Measurements from ENCODE around the gene TBC1D5.
"Not testable (repeated sequence)": the region's sequence is repeated elsewhere in the genome, so short reads cannot be mapped to it uniquely, and the experiment has no call there.

TBC1D5 gene

GRCh38 chr3:17717411-17717810 is 25.0 kb downstream of the TBC1D5 start:
- no peak for TF ChIP-seq CTCF (IDR thresholded peaks at IDR 0.05; ENCODE audit: control insufficient read depth, insufficient read depth, low read depth, low read length, missing control alignments)
- no peak overlapping the region for H3K4me3 ChIP-seq (ENCODE audit: control insufficient read depth, low read depth, low read length)
- no peak for DNase-seq (ENCODE audit: low read depth)

GRCh38 chr3:17714473-17714872 is 28.0 kb downstream of the TBC1D5 start:
- H3K4me3 ChIP-seq (ENCODE audit: control insufficient read depth, low read depth, low read length): no peak overlapping the region
- no peak for DNase-seq (ENCODE audit: low read depth)
- no peak for TF ChIP-seq CTCF (IDR thresholded peaks at IDR 0.05; ENCODE audit: control insufficient read depth, insufficient read depth, low read depth, low read length, missing control alignments)

- H3K4me3 ChIP-seq (ENCODE audit: control insufficient read depth, low read depth, low read length): no peak overlapping the region
- DNase-seq (ENCODE audit: low read depth): no peak
- no peak for TF ChIP-seq CTCF (IDR thresholded peaks at IDR 0.05; ENCODE audit: control insufficient read depth, insufficient read depth, low read depth, low read length, missing control alignments)
Measured at GRCh38 chr3:17709236-17709810, 33.1 kb downstream of the TBC1D5 start.

- TF ChIP-seq CTCF (IDR thresholded peaks at IDR 0.05; ENCODE audit: control insufficient read depth, insufficient read depth, low read depth, low read length, missing control alignments): no peak
Measured at GRCh38 chr3:17707813-17708543, 34.5 kb downstream of the TBC1D5 start.

GRCh38 chr3:17705991-17706390 is 36.4 kb downstream of the TBC1D5 start:
- not testable (repeated sequence) for DNase-seq (ENCODE audit: low read depth)

More at GRCh38 chr3:17707813-17708543, 34.5 kb downstream of the TBC1D5 start:
- no peak overlapping the region for H3K4me3 ChIP-seq (ENCODE audit: control insufficient read depth, low read depth, low read length)
- DNase-seq (ENCODE audit: low read depth): no peak

GRCh38 chr3:17699815-17700214 is 42.6 kb downstream of the TBC1D5 start:
- DNase-seq (ENCODE audit: low read depth): not testable (repeated sequence)

More at GRCh38 chr3:17705991-17706390, 36.4 kb downstream of the TBC1D5 start:
- not testable (repeated sequence) for H3K4me3 ChIP-seq (ENCODE audit: control insufficient read depth, low read depth, low read length)

GRCh38 chr3:17695665-17696064 is 46.8 kb downstream of the TBC1D5 start:
- DNase-seq (ENCODE audit: low read depth): not testable (repeated sequence)

More at GRCh38 chr3:17699815-17700214, 42.6 kb downstream of the TBC1D5 start:
- not testable (repeated sequence) for H3K4me3 ChIP-seq (ENCODE audit: control insufficient read depth, low read depth, low read length)

GRCh38 chr3:17693670-17693999 is 48.8 kb downstream of the TBC1D5 start:
- DNase-seq (ENCODE audit: low read depth); H3K4me3 ChIP-seq (ENCODE audit: control insufficient read depth, low read depth, low read length): not testable (repeated sequence)

More at GRCh38 chr3:17695665-17696064, 46.8 kb downstream of the TBC1D5 start:
- H3K4me3 ChIP-seq (ENCODE audit: control insufficient read depth, low read depth, low read length): not testable (repeated sequence)

- DNase-seq (ENCODE audit: low read depth); H3K4me3 ChIP-seq (ENCODE audit: control insufficient read depth, low read depth, low read length): not testable (repeated sequence)
Measured at GRCh38 chr3:17692846-17693669, 49.4 kb downstream of the TBC1D5 start.

All from AG09309 (cell line).